ENCODE measurements around the gene RHOB. TPM values are rescaled to one million over a fixed set of nuclear protein-coding genes. Genes with fewer than 3 reads are reported as not detected.

Gene RHOB
- total and polyA plus RNA-seq, 2 of the 13 experiments (the other 11 are each of a cell fraction or from before 2014, with no cell fraction given): 192 to 268 TPM

DNA sequence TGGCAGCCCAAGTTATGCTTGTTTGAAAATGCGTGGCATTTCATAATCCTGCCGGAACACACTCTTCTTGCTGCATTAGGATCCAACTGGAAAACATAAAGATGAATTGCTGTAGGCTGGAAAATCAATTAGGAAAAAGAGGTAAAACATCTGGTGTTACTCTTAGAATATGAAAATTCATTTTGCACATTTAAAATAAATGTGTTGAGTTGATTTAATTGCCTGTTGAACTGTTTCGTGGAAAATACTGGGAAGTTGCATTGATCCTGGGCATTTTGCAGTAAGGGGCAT is 4.1 kb downstream of the RHOB start (continued):
- TF ChIP-seq CEBPB (IDR thresholded peaks at IDR 0.05; ENCODE audit: borderline replicate concordance, low read depth, low read length) (peak; percentile 43; the same call in 1 of the 2 replicates), U2AF1 (optimal IDR thresholded peaks at IDR 0.05; ENCODE audit: low read depth, low read length) (no peak), PAF1 (CRISPR knock-in tag; IDR thresholded peaks at IDR 0.05) (no peak), KDM5B (CRISPR knock-in tag; IDR thresholded peaks at IDR 0.05; ENCODE audit: borderline replicate concordance) (0 out of 2 replicates have a peak, but pooled peaks have one; percentile 4), GABPA (IDR thresholded peaks at IDR 0.05; ENCODE audit: low read depth, low read length) (no peak), GABPA (CRISPR knock-in tag; IDR thresholded peaks at IDR 0.05; ENCODE audit: low read depth) (no peak), FOSL2 (CRISPR knock-in tag; IDR thresholded peaks at IDR 0.05) (peak; percentile 59), CREB1 (IDR thresholded peaks at IDR 0.05) (no peak), CREB1 (CRISPR knock-in tag; IDR thresholded peaks at IDR 0.05) (0 out of 2 replicates have a peak, but pooled peaks have one; percentile 37), ZNF331 (CRISPR knock-in tag; IDR thresholded peaks at IDR 0.05) (no peak), EHMT2 (IDR thresholded peaks at IDR 0.05; ENCODE audit: borderline replicate concordance, low read depth, low read length) (no peak), HOXA9 (CRISPR knock-in tag; IDR thresholded peaks at IDR 0.05; ENCODE audit: borderline replicate concordance) (no peak), NFYC (CRISPR knock-in tag; IDR thresholded peaks at IDR 0.05) (no peak)
- TF ChIP-seq, protein P1, sequence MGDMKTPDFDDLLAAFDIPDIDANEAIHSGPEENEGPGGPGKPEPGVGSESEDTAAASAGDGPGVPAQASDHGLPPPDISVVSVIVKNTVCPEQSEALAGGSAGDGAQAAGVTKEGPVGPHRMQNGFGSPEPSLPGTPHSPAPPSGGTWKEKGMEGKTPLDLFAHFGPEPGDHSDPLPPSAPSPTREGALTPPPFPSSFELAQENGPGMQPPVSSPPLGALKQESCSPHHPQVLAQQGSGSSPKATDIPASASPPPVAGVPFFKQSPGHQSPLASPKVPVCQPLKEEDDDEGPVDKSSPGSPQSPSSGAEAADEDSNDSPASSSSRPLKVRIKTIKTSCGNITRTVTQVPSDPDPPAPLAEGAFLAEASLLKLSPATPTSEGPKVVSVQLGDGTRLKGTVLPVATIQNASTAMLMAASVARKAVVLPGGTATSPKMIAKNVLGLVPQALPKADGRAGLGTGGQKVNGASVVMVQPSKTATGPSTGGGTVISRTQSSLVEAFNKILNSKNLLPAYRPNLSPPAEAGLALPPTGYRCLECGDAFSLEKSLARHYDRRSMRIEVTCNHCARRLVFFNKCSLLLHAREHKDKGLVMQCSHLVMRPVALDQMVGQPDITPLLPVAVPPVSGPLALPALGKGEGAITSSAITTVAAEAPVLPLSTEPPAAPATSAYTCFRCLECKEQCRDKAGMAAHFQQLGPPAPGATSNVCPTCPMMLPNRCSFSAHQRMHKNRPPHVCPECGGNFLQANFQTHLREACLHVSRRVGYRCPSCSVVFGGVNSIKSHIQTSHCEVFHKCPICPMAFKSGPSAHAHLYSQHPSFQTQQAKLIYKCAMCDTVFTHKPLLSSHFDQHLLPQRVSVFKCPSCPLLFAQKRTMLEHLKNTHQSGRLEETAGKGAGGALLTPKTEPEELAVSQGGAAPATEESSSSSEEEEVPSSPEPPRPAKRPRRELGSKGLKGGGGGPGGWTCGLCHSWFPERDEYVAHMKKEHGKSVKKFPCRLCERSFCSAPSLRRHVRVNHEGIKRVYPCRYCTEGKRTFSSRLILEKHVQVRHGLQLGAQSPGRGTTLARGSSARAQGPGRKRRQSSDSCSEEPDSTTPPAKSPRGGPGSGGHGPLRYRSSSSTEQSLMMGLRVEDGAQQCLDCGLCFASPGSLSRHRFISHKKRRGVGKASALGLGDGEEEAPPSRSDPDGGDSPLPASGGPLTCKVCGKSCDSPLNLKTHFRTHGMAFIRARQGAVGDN (CRISPR knock-in tag; IDR thresholded peaks at IDR 0.05): no peak
- TF ChIP-seq, protein P2, sequence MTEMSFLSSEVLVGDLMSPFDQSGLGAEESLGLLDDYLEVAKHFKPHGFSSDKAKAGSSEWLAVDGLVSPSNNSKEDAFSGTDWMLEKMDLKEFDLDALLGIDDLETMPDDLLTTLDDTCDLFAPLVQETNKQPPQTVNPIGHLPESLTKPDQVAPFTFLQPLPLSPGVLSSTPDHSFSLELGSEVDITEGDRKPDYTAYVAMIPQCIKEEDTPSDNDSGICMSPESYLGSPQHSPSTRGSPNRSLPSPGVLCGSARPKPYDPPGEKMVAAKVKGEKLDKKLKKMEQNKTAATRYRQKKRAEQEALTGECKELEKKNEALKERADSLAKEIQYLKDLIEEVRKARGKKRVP (CRISPR knock-in tag; IDR thresholded peaks at IDR 0.05): no peak
- TF ChIP-seq, protein P3, sequence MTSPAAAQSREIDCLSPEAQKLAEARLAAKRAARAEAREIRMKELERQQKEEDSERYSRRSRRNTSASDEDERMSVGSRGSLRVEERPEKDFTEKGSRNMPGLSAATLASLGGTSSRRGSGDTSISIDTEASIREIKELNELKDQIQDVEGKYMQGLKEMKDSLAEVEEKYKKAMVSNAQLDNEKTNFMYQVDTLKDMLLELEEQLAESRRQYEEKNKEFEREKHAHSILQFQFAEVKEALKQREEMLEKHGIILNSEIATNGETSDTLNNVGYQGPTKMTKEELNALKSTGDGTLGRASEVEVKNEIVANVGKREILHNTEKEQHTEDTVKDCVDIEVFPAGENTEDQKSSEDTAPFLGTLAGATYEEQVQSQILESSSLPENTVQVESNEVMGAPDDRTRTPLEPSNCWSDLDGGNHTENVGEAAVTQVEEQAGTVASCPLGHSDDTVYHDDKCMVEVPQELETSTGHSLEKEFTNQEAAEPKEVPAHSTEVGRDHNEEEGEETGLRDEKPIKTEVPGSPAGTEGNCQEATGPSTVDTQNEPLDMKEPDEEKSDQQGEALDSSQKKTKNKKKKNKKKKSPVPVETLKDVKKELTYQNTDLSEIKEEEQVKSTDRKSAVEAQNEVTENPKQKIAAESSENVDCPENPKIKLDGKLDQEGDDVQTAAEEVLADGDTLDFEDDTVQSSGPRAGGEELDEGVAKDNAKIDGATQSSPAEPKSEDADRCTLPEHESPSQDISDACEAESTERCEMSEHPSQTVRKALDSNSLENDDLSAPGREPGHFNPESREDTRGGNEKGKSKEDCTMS (CRISPR knock-in tag; conservative IDR thresholded peaks at IDR 0.05): no peak
